GM08714 (cell line): ENCODE measurements around the gene IL36A.

Experiments used
- H3K4me3 ChIP-seq: fragments of 200-500 bp; sonication (Bioruptor generic); 2 replicates; pipeline ENCODE4 v1.5.1; 2014; ENCODE audit warnings: mild to moderate bottlenecking, low read length, inconsistent platforms
- ZNF274 ChIP-seq: IDR thresholded peaks from 2 replicates; pipeline ENCODE4 v1.6.1; 2012; ENCODE audit warnings: mild to moderate bottlenecking, low read depth, low read length

The IL36A gene

GRCh38 chr2:113015655-113016054 lies 10.4 kb downstream of the IL36A start:
- no peak for TF ChIP-seq ZNF274

GRCh38 chr2:113018509-113018908 lies 13.2 kb downstream of the IL36A start:
- no peak overlapping the region for H3K4me3 ChIP-seq
- no peak for TF ChIP-seq ZNF274

More at GRCh38 chr2:113015655-113016054, 10.4 kb downstream of the IL36A start:
- no peak overlapping the region for H3K4me3 ChIP-seq

GRCh38 chr2:113021312-113021711 lies 16.1 kb downstream of the IL36A start:
- no peak overlapping the region for H3K4me3 ChIP-seq
- TF ChIP-seq ZNF274, result no peak

GRCh38 chr2:113024764-113025163 lies 19.5 kb downstream of the IL36A start:
- no peak overlapping the region for H3K4me3 ChIP-seq
- no peak for TF ChIP-seq ZNF274

- H3K4me3 ChIP-seq, result no peak overlapping the region
- TF ChIP-seq ZNF274, result no peak
These were observed 20.5 kb downstream of the IL36A start for GRCh38 chr2:113025737-113026136.

GRCh38 chr2:113027691-113028090 lies 22.4 kb downstream of the IL36A start:
- no peak for TF ChIP-seq ZNF274
- H3K4me3 ChIP-seq, result no peak overlapping the region

- TF ChIP-seq ZNF274, result no peak
- no peak overlapping the region for H3K4me3 ChIP-seq
These were observed 22.9 kb downstream of the IL36A start for GRCh38 chr2:113028112-113028511.

GRCh38 chr2:113032737-113033136 lies 27.5 kb downstream of the IL36A start:
- no peak for TF ChIP-seq ZNF274
- H3K4me3 ChIP-seq, result no peak overlapping the region

- TF ChIP-seq ZNF274, result no peak
- no peak overlapping the region for H3K4me3 ChIP-seq
These were observed 28.8 kb downstream of the IL36A start for GRCh38 chr2:113034016-113034415.

- no peak overlapping the region for H3K4me3 ChIP-seq
- no peak for TF ChIP-seq ZNF274
These were observed 31.5 kb downstream of the IL36A start for GRCh38 chr2:113036763-113037162.

- no peak for TF ChIP-seq ZNF274
- H3K4me3 ChIP-seq, result no peak overlapping the region
These were observed 33.0 kb downstream of the IL36A start for GRCh38 chr2:113038291-113038690.

GRCh38 chr2:113039158-113039557 lies 33.9 kb downstream of the IL36A start:
- TF ChIP-seq ZNF274, result no peak
- H3K4me3 ChIP-seq, result no peak overlapping the region

- H3K4me3 ChIP-seq, result no peak overlapping the region
- TF ChIP-seq ZNF274, result no peak
These were observed 34.5 kb downstream of the IL36A start for GRCh38 chr2:113039719-113040118.

GRCh38 chr2:113041871-113042270 lies 36.6 kb downstream of the IL36A start:
- H3K4me3 ChIP-seq, result no peak overlapping the region
- TF ChIP-seq ZNF274, result no peak

GRCh38 chr2:113046465-113046864 lies 41.2 kb downstream of the IL36A start:
- no peak for TF ChIP-seq ZNF274
- no peak overlapping the region for H3K4me3 ChIP-seq

- no peak overlapping the region for H3K4me3 ChIP-seq
- TF ChIP-seq ZNF274, result no peak
These were observed 45.9 kb downstream of the IL36A start for GRCh38 chr2:113050921-113051895.
